ENCODE results near the gene XPNPEP2.

XPNPEP2 gene

DNA sequence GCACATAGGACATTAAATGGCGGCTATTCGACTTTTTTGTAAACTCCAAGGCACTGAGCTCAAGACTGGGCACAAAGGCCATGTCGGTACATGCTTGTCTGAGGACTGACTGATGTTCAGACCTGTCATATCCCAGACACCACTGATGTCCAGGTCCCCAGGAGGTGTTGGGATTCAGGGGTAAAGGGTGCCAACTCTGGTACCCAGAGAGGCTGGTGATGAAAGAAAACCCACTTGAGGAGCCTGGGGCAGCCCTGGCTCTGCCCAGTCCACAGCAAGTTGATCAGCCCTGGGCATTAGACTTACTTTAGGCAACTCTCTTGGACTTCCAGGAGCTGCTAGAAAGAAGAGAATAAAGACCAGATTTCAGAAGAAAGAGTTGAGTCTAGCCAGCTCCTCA is 59.7 kb downstream of the XPNPEP2 start:
- DNase-seq (ENCODE audit: low read depth in 2 of 2): no peak

- DNase-seq (ENCODE audit: low read depth in 2 of 2): peak in 1 of 2 donors; percentile 34
Measured at GRCh38 chrX:129798888-129799287, 60.1 kb downstream of the XPNPEP2 start.

DNA sequence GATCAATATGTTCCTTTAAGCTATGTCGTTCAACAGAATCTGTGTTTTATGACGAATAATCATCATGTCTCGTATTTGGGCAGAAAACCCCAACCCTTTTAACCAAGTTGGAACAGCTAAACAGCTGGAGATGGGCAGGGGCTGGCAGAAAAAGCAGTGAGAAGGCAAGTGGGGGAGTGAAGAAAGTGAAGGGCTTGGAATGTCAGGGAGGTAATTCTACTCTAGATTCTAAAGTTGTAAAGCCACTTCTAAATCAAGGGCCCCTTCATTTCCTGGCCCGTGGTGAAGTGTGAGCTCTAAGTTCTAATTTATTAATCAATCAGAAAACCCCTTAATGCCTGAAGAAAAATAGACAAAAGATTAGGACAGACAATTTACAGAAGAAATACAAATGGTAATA is 61.4 kb downstream of the XPNPEP2 start:
- DNase-seq (ENCODE audit: low read depth in 2 of 2): no peak

- no peak for DNase-seq (ENCODE audit: low read depth in 2 of 2)
Measured at GRCh38 chrX:129802863-129803262, 64.1 kb downstream of the XPNPEP2 start.

GRCh38 chrX:129804806-129805205 is 66.0 kb downstream of the XPNPEP2 start:
- DNase-seq (ENCODE audit: low read depth in 2 of 2): no peak

DNA sequence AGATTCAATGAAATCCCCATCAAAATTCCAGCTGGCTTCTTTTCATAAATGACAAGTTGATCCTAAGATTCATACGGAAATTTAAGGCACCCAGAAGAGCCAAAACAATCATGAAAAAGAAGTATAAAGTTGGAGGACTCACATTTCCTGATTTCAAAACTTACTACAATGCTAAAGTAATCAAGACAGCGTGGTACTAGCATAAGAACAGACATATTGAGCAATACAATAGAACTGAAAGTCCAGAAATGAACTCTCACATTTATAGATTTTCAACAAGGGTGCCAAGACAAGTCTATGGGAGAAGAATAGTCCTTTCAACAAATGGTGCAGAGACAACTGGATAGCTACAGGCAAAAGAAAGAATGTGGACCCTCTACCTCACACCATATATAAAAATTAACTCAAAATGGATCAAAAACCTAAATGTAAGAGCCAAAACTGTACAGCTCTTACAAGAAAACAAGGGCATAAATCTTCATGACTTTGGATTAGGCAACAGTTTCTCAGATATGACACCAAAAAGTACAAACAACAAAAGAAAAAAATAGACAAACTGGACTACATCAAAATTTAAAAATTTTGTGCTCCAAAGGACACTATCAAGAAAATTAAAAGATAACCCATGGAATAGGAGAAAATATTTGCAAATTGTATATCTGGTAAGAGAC is 69.5 kb downstream of the XPNPEP2 start:
- DNase-seq (ENCODE audit: low read depth in 2 of 2): no peak

- DNase-seq (ENCODE audit: low read depth in 2 of 2): no peak
Measured at GRCh38 chrX:129808829-129809796, 70.3 kb downstream of the XPNPEP2 start.

- no peak for DNase-seq (ENCODE audit: low read depth in 2 of 2)
Measured at GRCh38 chrX:129813662-129814368, 75.0 kb downstream of the XPNPEP2 start.

GRCh38 chrX:129818123-129818522 is 79.3 kb downstream of the XPNPEP2 start:
- DNase-seq (ENCODE audit: low read depth in 2 of 2): no peak

Measured in stimulated activated CD8-positive, alpha-beta memory T cell treated with anti-CD3 and anti-CD28 coated beads, Interleukin-15, amount 100 ng/mL, for 48 hours (primary cell).